Fibroblast of the conjunctiva (primary cell): ENCODE data around the gene MAST2.
"Not testable (repeated sequence)": the region's sequence is repeated elsewhere in the genome, so short reads cannot be mapped to it uniquely, and the experiment has no call there.

ENCODE experiments used
- DNase-seq: peaks from one replicate; pipeline ENCODE4 v3.0.0-alpha.2; 2010; ENCODE audit warnings: low read depth

Gene MAST2

GRCh38 chr1:45857755-45858492, 54.5 kb downstream of the MAST2 start:
- DNase-seq, result not testable (repeated sequence)

- DNase-seq, result no peak
Measured at GRCh38 chr1:45859221-45859620, 55.8 kb downstream of the MAST2 start.

GRCh38 chr1:45862008-45862407, 58.6 kb downstream of the MAST2 start:
- no peak for DNase-seq

GRCh38 chr1:45863218-45863617, 59.8 kb downstream of the MAST2 start:
- no peak for DNase-seq

- no peak for DNase-seq
Measured at GRCh38 chr1:45864167-45865106, 61.0 kb downstream of the MAST2 start.

- DNase-seq, result no peak
Measured at GRCh38 chr1:45867697-45868348, 64.4 kb downstream of the MAST2 start.

- DNase-seq, result no peak
Measured at GRCh38 chr1:45868861-45869260, 65.4 kb downstream of the MAST2 start.

- DNase-seq, result no peak
Measured at GRCh38 chr1:45870500-45870899, 67.1 kb downstream of the MAST2 start.

GRCh38 chr1:45872173-45872801, 68.9 kb downstream of the MAST2 start:
- not testable (repeated sequence) for DNase-seq

GRCh38 chr1:45876000-45876617, 72.7 kb downstream of the MAST2 start:
- no peak for DNase-seq

- DNase-seq, result no peak
Measured at GRCh38 chr1:45877264-45877663, 73.9 kb downstream of the MAST2 start.

- no peak for DNase-seq
Measured at GRCh38 chr1:45879885-45880598, 76.6 kb downstream of the MAST2 start.

GRCh38 chr1:45880930-45881329, 77.5 kb downstream of the MAST2 start:
- DNase-seq, result no peak

GRCh38 chr1:45883658-45884057, 80.2 kb downstream of the MAST2 start:
- no peak for DNase-seq

GRCh38 chr1:45884700-45885099, 81.3 kb downstream of the MAST2 start:
- DNase-seq, result no peak

- DNase-seq, result no peak
Measured at GRCh38 chr1:45886229-45886628, 82.8 kb downstream of the MAST2 start.

GRCh38 chr1:45887156-45887842, 83.9 kb downstream of the MAST2 start:
- DNase-seq, result no peak

- DNase-seq, result no peak
Measured at GRCh38 chr1:45890078-45890477, 86.7 kb downstream of the MAST2 start.

- no peak for DNase-seq
Measured at GRCh38 chr1:45891087-45891486, 87.7 kb downstream of the MAST2 start.

GRCh38 chr1:45892068-45892785, 88.8 kb downstream of the MAST2 start:
- peak; percentile 77 for DNase-seq
